ENCODE data around the gene RSRP1. TPM values are rescaled to one million over a fixed set of nuclear protein-coding genes. Genes with fewer than 3 reads are reported as not detected.
"Not testable (repeated sequence)": the region's sequence is repeated elsewhere in the genome, so short reads cannot be mapped to it uniquely, and the experiment has no call there.

RSRP1 gene
- total and polyA plus RNA-seq, 5 donors, result 43.6 to 65.0 (median 60.8) TPM

DNA sequence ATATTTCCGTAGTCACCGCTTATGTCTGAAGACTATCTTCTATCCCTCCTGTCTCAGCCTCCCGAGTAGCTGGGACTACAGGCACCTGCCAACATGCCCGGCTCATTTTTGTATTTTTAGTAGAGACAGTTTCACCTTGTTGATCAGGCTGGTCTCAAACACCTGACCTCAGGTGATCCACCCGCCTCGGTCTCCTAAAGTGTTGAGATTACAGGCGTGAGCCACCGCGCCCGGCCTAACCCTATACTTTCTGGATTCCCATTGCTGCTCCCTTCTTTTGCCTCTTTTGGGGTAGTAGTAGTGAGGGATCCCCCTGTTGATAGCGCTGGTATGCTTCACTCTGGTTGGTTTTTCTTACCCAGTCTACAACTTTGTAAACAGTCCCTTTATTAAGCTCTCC lies 9.2 kb downstream of the RSRP1 start:
- ATAC-seq (no peak), DNase-seq (no peak)
- Histone ChIP-seq H3K4me3 (ENCODE audit: low read length) (no peak overlapping the region), H3K27me3 (ENCODE audit: control insufficient read depth, insufficient read depth) (no peaks in the 10 kb centered on the region), H3K27ac (ENCODE audit: low read length) (no peak overlapping the region), H3K4me1 (ENCODE audit: control insufficient read depth, insufficient read depth, low read length) (no peaks in the 10 kb centered on the region), H3K9me3 (ENCODE audit: control insufficient read depth, low read length) (no peaks in the 10 kb centered on the region)
- 91% methylated on average over 11 of the region's 11 CpGs for WGBS
- intact Hi-C loops (cut with DNase I), result loop anchor here in 1 of 4 donors (10.0 kb wide), 1 partner anchor 583 kb away; no protein-coding TSS in a partner anchor

DNA sequence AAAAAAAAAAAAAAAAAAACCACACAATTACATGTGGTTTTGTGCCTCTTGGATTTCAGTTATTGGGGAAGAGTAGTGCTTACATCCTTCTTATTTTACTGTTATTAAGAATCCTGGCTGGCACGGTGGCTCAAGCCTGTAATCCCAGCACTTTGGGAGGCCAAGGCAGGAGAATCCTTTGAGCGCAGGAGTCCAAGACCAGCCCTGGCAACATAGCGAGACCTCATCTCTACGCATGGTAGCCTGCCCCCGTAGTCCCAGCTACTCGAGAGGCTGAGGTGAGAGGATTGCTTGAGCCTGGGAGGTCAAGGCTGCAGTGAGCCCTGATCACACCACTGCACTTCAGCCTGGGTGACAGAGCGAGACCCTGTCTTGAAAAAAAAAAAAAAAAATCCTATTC lies 11.0 kb downstream of the RSRP1 start:
- 95% methylated on average over 7 of the region's 7 CpGs for WGBS
- not testable (repeated sequence) for H3K27ac ChIP-seq (ENCODE audit: low read length); DNase-seq; H3K4me1 ChIP-seq (ENCODE audit: control insufficient read depth, insufficient read depth, low read length); H3K9me3 ChIP-seq (ENCODE audit: control insufficient read depth, low read length); ATAC-seq; H3K4me3 ChIP-seq (ENCODE audit: low read length); H3K27me3 ChIP-seq (ENCODE audit: control insufficient read depth, insufficient read depth)
- intact Hi-C loops (cut with DNase I), result loop anchor here in 1 of 4 donors (10.0 kb wide), 1 partner anchor 581 kb away; no protein-coding TSS in a partner anchor

DNA sequence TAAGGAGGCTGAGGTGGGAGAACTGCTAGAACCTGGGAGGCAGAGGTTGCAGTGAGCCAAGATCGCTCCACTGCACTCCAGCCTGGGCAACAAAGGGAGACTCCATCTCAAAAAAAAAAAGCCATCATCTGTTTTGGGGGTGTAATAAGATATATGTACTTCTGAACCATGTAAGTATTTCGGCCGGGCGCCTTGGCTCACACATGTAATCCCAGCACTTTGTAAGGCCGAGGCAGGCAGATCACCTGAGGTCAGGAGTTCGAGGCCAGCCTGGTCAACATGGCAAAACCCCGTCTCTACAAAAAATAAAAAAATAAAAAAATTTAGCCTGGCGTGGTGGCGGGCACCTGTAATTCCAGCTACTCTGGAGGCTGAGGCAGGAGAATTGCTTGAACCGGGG lies 11.8 kb downstream of the RSRP1 start:
- whole genome bisulfite sequencing, result 97% methylated on average over 10 of the region's 10 CpGs
- not testable (repeated sequence) for ATAC-seq; H3K9me3 ChIP-seq (ENCODE audit: control insufficient read depth, low read length); H3K27ac ChIP-seq (ENCODE audit: low read length); H3K4me1 ChIP-seq (ENCODE audit: control insufficient read depth, insufficient read depth, low read length); H3K4me3 ChIP-seq (ENCODE audit: low read length); DNase-seq; H3K27me3 ChIP-seq (ENCODE audit: control insufficient read depth, insufficient read depth)
- intact Hi-C loops (cut with DNase I), result loop anchor here in 1 of 4 donors (10.0 kb wide), 1 partner anchor 581 kb away; no protein-coding TSS in a partner anchor

DNA sequence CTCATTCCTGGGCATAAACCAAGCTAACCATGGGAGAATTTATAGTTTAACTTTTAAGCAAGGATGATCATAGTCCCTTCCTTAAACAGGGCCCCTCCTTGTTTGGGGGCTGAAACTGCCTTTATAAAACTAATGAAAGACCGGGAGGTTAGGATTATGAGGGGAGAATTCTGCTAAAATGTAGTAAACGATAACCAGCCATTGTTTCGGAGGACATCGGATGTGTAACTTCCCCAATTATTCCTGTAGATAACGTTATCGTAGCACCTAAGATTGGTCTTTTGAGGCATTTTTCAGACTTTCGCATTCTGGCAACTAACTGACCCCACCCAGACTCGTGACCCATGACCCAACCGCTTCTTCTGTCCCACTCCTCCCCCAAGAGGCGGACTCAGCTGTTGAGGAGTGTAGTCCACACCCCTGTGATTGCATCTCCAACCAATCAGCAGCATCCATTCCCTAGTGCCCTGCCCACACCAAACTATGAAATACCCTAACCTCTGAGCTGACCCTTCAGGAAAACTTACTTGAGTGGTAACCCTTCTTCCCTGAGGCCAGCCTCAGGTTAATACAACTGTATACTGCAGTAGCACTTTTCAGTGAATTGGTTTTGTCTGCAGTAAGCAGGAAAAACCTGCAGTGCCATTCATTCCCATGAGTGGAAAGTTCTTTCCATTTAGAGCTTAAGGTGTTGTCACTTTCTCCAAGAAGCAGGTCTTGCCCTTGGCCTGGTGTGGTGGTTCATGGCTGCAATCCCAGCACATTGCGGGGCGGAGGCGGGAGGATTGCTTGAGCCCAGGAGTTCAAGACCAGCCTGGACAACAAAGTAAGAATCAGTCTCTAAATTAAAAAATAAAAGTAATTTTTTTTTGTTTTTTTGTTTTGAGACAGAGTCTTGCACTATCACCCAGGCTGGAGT lies 14.1 kb downstream of the RSRP1 start:
- WGBS, result 22% methylated on average over 13 of the region's 13 CpGs
- H3K4me1 ChIP-seq (ENCODE audit: control insufficient read depth, insufficient read depth, low read length), result no peaks in the 10 kb centered on the region
- H3K27me3 ChIP-seq (ENCODE audit: control insufficient read depth, insufficient read depth), result no peaks in the 10 kb centered on the region
- intact Hi-C loops (cut with DNase I), result loop anchor here in 2 of 4 donors (5.0 to 10.0 kb wide), 2 partner anchors 486 to 578 kb away; partner anchors contain the start of gene CLIC4 (in 1 of the 2)
- H3K4me3 ChIP-seq (ENCODE audit: low read length), result peak overlapping the region; percentile 70
- no peaks in the 10 kb centered on the region for H3K9me3 ChIP-seq (ENCODE audit: control insufficient read depth, low read length)
- peak overlapping the region; percentile 98 for H3K27ac ChIP-seq (ENCODE audit: low read length)
- DNase-seq (peak; percentile 84 to 89 (median 88)), ATAC-seq (peak; percentile 93 to 96)

DNA sequence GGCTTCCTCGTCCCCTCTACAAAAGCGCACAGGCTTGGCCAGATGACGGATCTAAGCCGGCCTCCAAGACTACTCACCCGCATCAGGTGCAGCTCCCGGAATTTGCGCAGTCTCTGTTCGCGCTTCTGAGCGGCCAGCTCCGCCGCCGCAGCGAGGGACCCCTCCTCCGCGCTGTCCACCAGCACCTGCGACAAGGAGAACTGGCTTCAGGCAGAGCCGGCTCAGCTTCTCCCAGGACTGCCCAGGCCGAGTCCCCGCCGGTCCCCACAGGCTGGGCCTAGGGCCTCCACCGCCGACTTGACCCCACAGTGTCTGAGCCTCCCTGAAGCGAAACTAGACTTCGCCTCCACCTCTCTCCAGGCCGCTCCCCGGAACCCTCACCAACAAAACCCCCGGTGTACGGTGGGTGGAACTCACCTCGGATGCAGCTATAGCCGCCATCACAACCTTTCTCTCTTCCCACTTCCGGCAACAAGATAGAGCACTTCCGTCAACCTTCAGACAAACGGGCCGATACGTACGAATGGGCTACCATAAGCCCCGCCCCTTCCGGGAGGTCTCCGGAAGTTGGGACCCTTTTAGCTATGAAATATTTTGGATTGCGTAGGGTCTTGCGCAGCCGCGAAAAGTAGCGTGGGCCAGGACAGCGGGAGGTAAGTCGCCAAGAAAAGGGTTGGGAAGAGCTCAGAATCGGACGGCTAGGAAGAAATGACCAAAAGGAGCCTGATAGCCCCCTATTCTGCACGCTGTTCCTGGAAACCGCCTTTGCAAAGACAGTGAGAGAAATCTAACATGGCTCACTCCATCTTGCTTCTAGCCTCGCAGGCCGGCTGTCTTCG lies 15.0 kb downstream of the RSRP1 start, which contains the start of gene SYF2:
Gene SYF2 (minus strand): TSS at position 476 of the 839 bp plus-strand sequence. CDS start 35 bp downstream, at position 441.
- Histone ChIP-seq H3K27ac (ENCODE audit: low read length) (peak within 1 kb of the TSS; percentile 98), H3K9me3 (ENCODE audit: control insufficient read depth, low read length) (no peaks in the 10 kb centered on the region), H3K27me3 (ENCODE audit: control insufficient read depth, insufficient read depth) (no peaks in the 10 kb centered on the region), H3K4me3 (ENCODE audit: low read length) (peak within 1 kb of the TSS; percentile 70), H3K4me1 (ENCODE audit: control insufficient read depth, insufficient read depth, low read length) (no peaks in the 10 kb centered on the region)
- ATAC-seq, result peak; percentile 95 to 96
- intact Hi-C loops (cut with DNase I), result loop anchor here in 2 of 4 donors (5.0 to 10.0 kb wide), 2 partner anchors 485 to 577 kb away; partner anchors contain the start of gene CLIC4 (in 1 of the 2)
- DNase-seq, result peak; percentile 95 to 97 (median 95)
- under 1% methylated on average over 54 of the region's 54 CpGs for WGBS

DNA sequence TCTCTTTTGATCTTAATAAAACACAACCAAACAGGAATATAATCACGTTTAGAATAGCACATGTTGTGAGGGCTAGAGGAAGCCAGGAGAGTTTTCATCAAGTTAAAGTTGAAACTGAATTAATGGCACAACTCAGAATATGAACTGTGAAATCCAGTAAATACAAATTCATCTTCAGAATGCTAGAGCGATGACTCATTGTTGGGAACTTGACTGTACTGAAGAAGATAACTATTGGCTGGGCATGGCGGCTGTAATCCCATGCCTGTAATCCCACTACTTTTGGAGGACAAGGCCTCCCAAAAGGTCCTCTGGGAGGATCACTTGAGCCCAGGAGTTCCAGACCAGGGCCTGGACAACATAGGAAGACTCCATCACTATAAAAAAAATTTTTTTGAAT lies 23.8 kb downstream of the RSRP1 start:
- no peak overlapping the region for H3K4me3 ChIP-seq (ENCODE audit: low read length)
- 65% methylated on average over 3 of the region's 3 CpGs for WGBS
- intact Hi-C loops (cut with DNase I), result no loop called here
- no peak for ATAC-seq
- no peaks in the 10 kb centered on the region for H3K9me3 ChIP-seq (ENCODE audit: control insufficient read depth, low read length)
- DNase-seq, result no peak
- H3K27ac ChIP-seq (ENCODE audit: low read length), result no peak overlapping the region
- H3K27me3 ChIP-seq (ENCODE audit: control insufficient read depth, insufficient read depth), result no peaks in the 10 kb centered on the region
- no peaks in the 10 kb centered on the region for H3K4me1 ChIP-seq (ENCODE audit: control insufficient read depth, insufficient read depth, low read length)

DNA sequence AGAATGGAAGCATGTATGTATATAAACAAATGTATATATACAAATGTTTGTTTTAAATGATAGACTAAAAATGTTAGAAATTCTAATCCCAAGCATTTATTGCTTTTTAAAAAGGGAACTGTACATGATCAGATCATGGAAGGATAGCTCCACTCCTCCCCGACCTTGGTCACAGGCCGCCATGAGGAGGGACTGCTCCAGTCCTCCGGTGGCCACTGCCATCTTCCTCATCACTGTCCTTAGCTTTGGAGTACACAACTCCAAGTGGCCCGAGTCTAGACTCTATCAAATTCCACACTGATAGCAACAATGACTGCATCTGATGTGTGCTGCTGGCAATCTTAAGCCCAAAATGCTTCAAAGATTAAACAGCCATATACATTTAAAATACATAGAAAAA lies 24.6 kb downstream of the RSRP1 start:
- intact Hi-C loops (cut with DNase I), result no loop called here
- no peak overlapping the region for H3K4me3 ChIP-seq (ENCODE audit: low read length)
- H3K27me3 ChIP-seq (ENCODE audit: control insufficient read depth, insufficient read depth), result no peaks in the 10 kb centered on the region
- no peaks in the 10 kb centered on the region for H3K9me3 ChIP-seq (ENCODE audit: control insufficient read depth, low read length)
- H3K27ac ChIP-seq (ENCODE audit: low read length), result no peak overlapping the region
- ATAC-seq, result no peak
- DNase-seq, result no peak
- WGBS, result 90% methylated on average over 4 of the region's 4 CpGs
- no peaks in the 10 kb centered on the region for H3K4me1 ChIP-seq (ENCODE audit: control insufficient read depth, insufficient read depth, low read length)

DNA sequence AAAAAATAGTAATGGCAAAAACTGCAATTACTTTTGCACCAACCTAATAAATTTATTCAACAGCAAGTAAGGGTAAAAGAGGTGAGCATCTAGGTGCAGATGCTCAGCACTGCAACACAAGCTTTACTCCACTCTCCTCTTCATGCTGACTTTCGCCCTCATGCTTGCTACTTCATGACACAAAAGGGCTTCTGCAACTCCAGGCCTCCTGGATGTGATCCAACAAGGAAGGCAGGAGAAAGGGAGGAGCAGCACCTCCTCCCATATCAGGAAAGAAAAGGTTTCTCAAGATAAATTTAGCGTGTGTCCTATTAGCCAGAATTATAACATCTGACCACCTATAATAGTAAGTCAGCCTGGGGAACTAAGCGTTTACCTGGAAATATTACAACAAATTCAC lies 26.6 kb downstream of the RSRP1 start:
- no peaks in the 10 kb centered on the region for H3K9me3 ChIP-seq (ENCODE audit: control insufficient read depth, low read length)
- H3K4me3 ChIP-seq (ENCODE audit: low read length), result no peak overlapping the region
- WGBS, result 77% methylated on average over 3 of the region's 3 CpGs
- no peaks in the 10 kb centered on the region for H3K27me3 ChIP-seq (ENCODE audit: control insufficient read depth, insufficient read depth)
- H3K27ac ChIP-seq (ENCODE audit: low read length), result no peak overlapping the region
- intact Hi-C loops (cut with DNase I), result no loop called here
- DNase-seq (no peak), ATAC-seq (no peak)
- H3K4me1 ChIP-seq (ENCODE audit: control insufficient read depth, insufficient read depth, low read length), result no peaks in the 10 kb centered on the region

DNA sequence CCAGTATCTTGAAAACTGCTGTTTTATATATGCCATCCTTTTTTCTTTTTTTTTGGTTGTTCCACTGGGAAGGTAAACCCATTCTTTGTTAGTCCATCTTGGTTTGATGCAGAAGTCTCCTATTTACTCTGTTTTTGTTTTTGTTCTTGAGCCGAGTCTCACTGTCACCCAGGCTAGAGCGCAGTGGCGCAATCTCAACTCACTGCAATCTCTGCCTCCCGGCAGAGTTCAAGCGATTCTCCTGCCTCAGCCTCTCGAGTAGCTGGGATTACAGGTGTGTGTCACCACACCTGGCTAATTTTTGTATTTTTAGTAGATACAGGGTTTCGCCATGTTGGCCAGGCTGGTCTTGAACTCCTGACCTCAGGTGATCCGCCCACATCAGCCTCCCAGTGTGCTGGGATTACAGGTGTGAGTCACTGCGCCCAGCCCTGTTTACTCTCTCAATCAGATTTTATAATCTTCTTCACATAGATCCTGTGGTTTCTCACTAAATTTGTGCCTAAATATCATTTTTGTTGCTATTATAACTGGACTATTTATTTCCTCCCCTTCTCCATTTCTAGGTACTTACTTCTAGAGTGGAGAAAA lies 27.5 kb downstream of the RSRP1 start:
- 95% methylated on average over 9 of the region's 9 CpGs for WGBS
- Histone ChIP-seq H3K27me3 (ENCODE audit: control insufficient read depth, insufficient read depth) (no peaks in the 10 kb centered on the region), H3K4me3 (ENCODE audit: low read length) (no peak overlapping the region), H3K27ac (ENCODE audit: low read length) (no peak overlapping the region), H3K9me3 (ENCODE audit: control insufficient read depth, low read length) (no peaks in the 10 kb centered on the region), H3K4me1 (ENCODE audit: control insufficient read depth, insufficient read depth, low read length) (no peaks in the 10 kb centered on the region)
- DNase-seq (no peak), ATAC-seq (no peak)
- intact Hi-C loops (cut with DNase I), result loop anchor here in 1 of 4 donors (10.0 kb wide), 1 partner anchor 565 kb away; no protein-coding TSS in a partner anchor

DNA sequence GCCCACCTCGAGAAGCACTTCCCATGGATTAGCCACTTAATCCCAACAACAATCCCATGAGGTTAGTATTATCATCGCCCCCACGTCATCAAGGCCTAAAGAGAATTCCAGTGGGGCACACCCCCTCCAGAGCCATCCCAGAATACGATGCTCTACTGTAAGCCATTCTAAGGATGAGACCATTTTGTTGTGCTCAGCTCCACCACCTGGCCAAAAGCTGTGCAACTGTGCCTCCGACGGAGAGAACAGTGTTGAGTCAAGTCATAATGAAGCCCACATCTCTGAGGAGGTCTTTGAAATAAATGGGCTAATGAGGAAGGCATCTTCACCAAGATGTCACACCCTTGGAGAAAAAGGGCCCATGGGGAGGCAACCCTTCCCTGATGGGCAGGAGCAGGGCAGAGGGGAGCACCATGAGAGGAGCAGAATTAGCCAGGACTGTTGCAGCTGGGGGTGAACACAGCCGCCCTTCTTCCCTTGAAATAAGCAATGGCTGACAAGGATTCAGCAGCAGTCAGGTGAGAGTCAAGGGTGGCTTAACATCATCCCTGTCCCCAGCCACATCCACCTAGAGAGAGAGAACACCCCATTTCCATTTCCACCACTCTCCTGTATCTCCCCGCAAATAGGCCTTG lies 29.5 kb downstream of the RSRP1 start:
- no peaks in the 10 kb centered on the region for H3K9me3 ChIP-seq (ENCODE audit: control insufficient read depth, low read length)
- ATAC-seq (no peak), DNase-seq (no peak)
- H3K27ac ChIP-seq (ENCODE audit: low read length), result no peak overlapping the region
- WGBS, result 82% methylated on average over 8 of the region's 8 CpGs
- H3K4me3 ChIP-seq (ENCODE audit: low read length), result no peak overlapping the region
- H3K4me1 ChIP-seq (ENCODE audit: control insufficient read depth, insufficient read depth, low read length), result no peaks in the 10 kb centered on the region
- intact Hi-C loops (cut with DNase I), result loop anchor here in 1 of 4 donors (10.0 kb wide), 1 partner anchor 563 kb away; no protein-coding TSS in a partner anchor
- no peaks in the 10 kb centered on the region for H3K27me3 ChIP-seq (ENCODE audit: control insufficient read depth, insufficient read depth)

Data from right cardiac atrium (tissue), 5 donors.